Kidney (tissue), 14 donors: ENCODE data around the gene CSTPP1. TPM values are rescaled to one million over a fixed set of nuclear protein-coding genes. Genes with fewer than 3 reads are reported as not detected.
"Not testable (repeated sequence)": the region's sequence is repeated elsewhere in the genome, so short reads cannot be mapped to it uniquely, and the experiment has no call there.

Experiments
- DNase-seq, 5 donors: peaks; one replicate each; pipeline ENCODE4 v3.0.0-alpha.2; 2013 to 2020
- FAIRE-seq: peaks from 2 replicates; lab custom pipeline; 2012; peaks lifted over from hg19 to GRCh38; lab: Jason Lieb, UNC
- H3K27ac ChIP-seq, 2 donors: one replicate each; pipeline ENCODE4 v1.7.0; 2013; ENCODE audit warnings: low read depth in 2 of 2, low read length in 2 of 2, inconsistent platforms in 1 of 2
- H3K27me3 ChIP-seq: one replicate; pipeline ENCODE4 v1.7.1; 2013; ENCODE audit warnings: low read length, inconsistent platforms; ENCODE audit not compliant: control insufficient read depth, insufficient read depth
- H3K36me3 ChIP-seq, 3 donors: one replicate each; pipeline versions ENCODE4 v1.7.0 to v1.7.1; 2013; ENCODE audit warnings: low read length in 3 of 3, control low read depth in 1 of 3, inconsistent platforms in 1 of 3; ENCODE audit not compliant: insufficient read depth in 3 of 3, control insufficient read depth in 2 of 3
- H3K4me1 ChIP-seq, 3 donors: one replicate each; pipeline versions ENCODE4 v1.7.0 to v1.7.1; 2013; ENCODE audit warnings: low read length in 3 of 3, inconsistent platforms in 1 of 3, low read depth in 1 of 3; ENCODE audit not compliant: control insufficient read depth in 2 of 3, insufficient read depth in 2 of 3
- H3K4me3 ChIP-seq, 3 donors: one replicate each; pipeline versions ENCODE4 v1.7.0 to v1.8.1; 2013; ENCODE audit warnings: low read length in 3 of 3, control low read depth in 1 of 3, inconsistent platforms in 1 of 3
- H3K9ac ChIP-seq, 3 donors: one replicate each; pipeline versions ENCODE4 v1.7.0 to v1.7.1; 2013; ENCODE audit warnings: low read length in 3 of 3, control low read depth in 1 of 3, inconsistent platforms in 1 of 3
- H3K9me3 ChIP-seq, 3 donors: one replicate each; pipeline versions ENCODE4 v1.7.0 to v1.7.1; 2013; ENCODE audit warnings: low read length in 3 of 3, control low read depth in 1 of 3, inconsistent platforms in 1 of 3; ENCODE audit not compliant: control insufficient read depth in 2 of 3, insufficient read depth in 1 of 3
- intact Hi-C: fragments of 100-400 bp; cut with DNase I; formaldehyde crosslinking; loops from one replicate; pipeline ENCODE4 v1.11.1; 2022
- polyA plus RNA-seq: library from polyadenylated mRNA; stranded (reverse); fragments of 350-450 nt; fragmentation: Illumina TruSeq; extraction: RNeasy Lipid Tissue Mini Kit (QIAGEN cat#74804); gene quantifications from one replicate; pipeline ENCODE4 v1.2.3, GENCODE V29; 2014; ENCODE audit warnings: low read depth, low replicate concordance; ENCODE audit not compliant: insufficient read depth
- total RNA-seq: library from RNA; stranded (reverse); fragmentation: NEBNext Ultra II Directional; extraction: Animal tissue kit (Norgen Biotek cat#: 25700); gene quantifications from one replicate; pipeline ENCODE4 v1.2.1, GENCODE V29; 2021
- TF ChIP-seq, protein P1 (sequence below): IDR thresholded peaks from 3 replicates; pipeline ENCODE4 v1.5.1; 2012; ENCODE audit warnings: mild to moderate bottlenecking, moderate library complexity, borderline replicate concordance; ENCODE audit not compliant: insufficient read depth; ENCODE audit errors: extremely low read depth
- donor health status: control.
- donor health status: control.
- donor health status: control.
- donor health status: control.
- donor health status: control.
- donor health status: DM: yes; HTN: yes; CAD: no.
- donor health status: Normal renal cell carcinoma (clear cell type).

The CSTPP1 gene
- total and polyA plus RNA-seq, 2 donors from 2014 or later = 37.4 to 50.3 TPM

DNA sequence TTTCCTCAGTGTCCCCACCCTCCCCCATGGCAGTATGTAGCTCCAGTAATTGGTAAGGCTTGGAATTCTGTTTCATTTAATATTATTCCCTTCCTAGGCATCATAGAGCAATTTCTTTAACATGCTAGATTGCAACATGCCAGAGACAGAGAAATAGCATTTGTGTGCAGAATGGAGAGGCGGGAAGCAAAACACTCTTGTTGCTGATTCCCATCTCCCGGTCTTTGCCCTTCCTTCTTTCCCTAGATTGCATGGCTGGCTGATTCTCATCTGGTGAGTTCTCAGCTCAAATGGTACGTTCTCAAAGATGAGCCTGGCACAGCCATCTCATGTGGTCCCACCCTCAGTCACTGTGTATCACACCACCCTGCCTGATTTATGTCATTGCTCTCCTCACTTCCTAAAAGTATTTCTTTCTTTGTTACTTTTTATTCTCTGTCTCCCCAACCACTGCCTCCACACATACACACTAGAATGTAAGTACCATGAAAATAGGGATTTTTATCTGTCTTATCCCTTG is 173.2 kb downstream of the CSTPP1 start:
- no peak for FAIRE-seq
- Histone ChIP-seq H3K9me3 (no peaks in the 10 kb centered on the region), H3K4me3 (no peak overlapping the region), H3K27me3 (no peaks in the 10 kb centered on the region), H3K27ac (no peak overlapping the region), H3K9ac (no peak overlapping the region), H3K4me1 (peaks cover 0 to 3% (median 0%) of the 10 kb centered on the region in 3 donors), H3K36me3 (no peaks in the 10 kb centered on the region)
- intact Hi-C loops = no loop called here
- TF ChIP-seq, protein P1, sequence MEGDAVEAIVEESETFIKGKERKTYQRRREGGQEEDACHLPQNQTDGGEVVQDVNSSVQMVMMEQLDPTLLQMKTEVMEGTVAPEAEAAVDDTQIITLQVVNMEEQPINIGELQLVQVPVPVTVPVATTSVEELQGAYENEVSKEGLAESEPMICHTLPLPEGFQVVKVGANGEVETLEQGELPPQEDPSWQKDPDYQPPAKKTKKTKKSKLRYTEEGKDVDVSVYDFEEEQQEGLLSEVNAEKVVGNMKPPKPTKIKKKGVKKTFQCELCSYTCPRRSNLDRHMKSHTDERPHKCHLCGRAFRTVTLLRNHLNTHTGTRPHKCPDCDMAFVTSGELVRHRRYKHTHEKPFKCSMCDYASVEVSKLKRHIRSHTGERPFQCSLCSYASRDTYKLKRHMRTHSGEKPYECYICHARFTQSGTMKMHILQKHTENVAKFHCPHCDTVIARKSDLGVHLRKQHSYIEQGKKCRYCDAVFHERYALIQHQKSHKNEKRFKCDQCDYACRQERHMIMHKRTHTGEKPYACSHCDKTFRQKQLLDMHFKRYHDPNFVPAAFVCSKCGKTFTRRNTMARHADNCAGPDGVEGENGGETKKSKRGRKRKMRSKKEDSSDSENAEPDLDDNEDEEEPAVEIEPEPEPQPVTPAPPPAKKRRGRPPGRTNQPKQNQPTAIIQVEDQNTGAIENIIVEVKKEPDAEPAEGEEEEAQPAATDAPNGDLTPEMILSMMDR = no peak
- DNase-seq = no peak

DNA sequence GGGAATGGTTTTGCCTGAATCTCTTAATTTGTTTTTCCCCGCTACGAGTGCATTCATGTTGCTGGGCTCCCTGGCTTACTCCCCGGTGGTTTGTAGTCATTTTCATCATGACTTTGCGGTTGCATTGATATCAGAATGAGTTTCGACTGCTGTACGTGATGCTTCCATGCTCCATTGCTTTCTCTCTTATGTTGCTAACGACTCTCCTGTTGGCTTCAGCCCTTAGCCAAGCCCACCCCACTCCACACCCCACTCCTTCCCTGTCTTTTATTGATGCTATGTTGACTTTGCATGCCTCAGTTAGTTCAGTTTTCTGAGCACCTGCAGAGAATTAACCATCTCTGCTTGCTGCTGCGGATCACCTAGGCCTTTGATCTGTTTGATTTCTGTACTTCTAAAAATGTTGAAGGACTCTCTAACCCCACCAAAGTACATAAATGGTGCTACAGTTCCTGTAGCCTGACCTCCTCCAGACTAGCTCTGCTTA is 174.8 kb downstream of the CSTPP1 start:
- H3K4me1 ChIP-seq = peaks cover 0 to 3% (median 0%) of the 10 kb centered on the region in 3 donors
- intact Hi-C loops = no loop called here
- FAIRE-seq (no peak), DNase-seq (peak in 4 of 5 donors; percentile 30 to 52 (median 41))
- TF ChIP-seq, protein P1 = no peak
- H3K27ac ChIP-seq = no peak overlapping the region
- H3K9me3 ChIP-seq = no peaks in the 10 kb centered on the region
- H3K36me3 ChIP-seq = no peaks in the 10 kb centered on the region
- no peaks in the 10 kb centered on the region for H3K27me3 ChIP-seq
- H3K4me3 ChIP-seq = no peak overlapping the region
- no peak overlapping the region for H3K9ac ChIP-seq

DNA sequence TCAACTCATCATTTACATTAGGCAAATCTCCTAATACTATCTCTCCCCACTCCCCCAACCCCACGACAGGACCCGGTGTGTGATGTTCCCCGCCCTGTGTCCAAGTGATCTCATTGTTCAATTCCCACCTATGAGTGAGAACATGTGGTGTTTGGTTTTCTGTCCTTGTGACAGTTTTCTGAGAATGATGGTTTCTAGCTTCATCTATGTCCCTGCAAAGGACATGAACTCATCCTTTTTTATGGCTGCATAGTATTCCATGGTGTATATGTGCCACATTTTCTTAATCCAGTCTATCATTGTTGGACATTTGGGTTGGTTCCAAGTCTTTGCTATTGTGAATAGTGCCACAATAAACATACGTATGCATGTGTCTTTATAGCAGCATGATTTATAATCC is 176.4 kb downstream of the CSTPP1 start:
- H3K36me3 ChIP-seq, H3K27ac ChIP-seq, H3K9me3 ChIP-seq, H3K4me1 ChIP-seq, H3K9ac ChIP-seq, intact Hi-C loops, DNase-seq, H3K4me3 ChIP-seq, H3K27me3 ChIP-seq, FAIRE-seq: not testable (repeated sequence)

DNA sequence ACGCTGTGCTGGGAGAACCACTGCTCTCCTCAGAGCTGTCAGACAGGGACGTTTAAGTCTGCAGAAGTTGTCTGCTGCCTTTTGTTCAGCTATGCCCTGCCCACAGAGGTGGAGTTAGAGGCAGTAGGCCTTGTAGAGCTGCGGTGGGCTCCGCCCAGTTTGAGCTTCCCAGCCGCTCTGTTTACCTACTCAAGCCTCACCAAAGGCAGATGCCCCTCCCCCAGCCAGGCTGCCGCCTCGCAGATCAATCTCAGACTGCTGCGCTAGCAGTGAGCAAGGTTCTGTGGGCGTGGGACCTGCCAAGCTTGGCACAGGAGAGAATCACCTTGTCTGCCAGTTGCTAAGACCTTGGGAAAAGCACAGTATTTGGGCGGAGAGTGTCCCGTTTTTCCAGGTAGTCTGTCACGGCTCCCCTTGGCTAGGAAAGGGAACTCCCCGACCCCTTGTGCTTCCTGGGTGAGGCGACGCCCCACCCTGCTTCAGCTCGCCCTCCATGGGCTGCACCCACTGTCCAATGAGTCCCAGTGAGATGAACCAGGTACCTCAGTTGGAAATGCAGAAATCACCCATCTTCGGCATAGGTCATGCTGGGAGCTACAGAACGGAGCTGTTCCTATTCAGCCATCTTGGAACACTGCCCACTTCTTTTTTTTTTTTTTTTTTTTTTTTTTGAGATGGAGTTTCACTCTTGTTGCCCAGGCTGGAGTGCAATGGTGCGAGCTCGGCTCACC is 182.6 kb downstream of the CSTPP1 start:
- intact Hi-C loops, H3K9me3 ChIP-seq, H3K27ac ChIP-seq, FAIRE-seq, H3K36me3 ChIP-seq, H3K9ac ChIP-seq, H3K4me3 ChIP-seq, H3K4me1 ChIP-seq, H3K27me3 ChIP-seq: not testable (repeated sequence)
- DNase-seq = peak in 1 of 5 donors; percentile 74
